Tibial artery (tissue), 4 donors: ENCODE data around the gene ANO1.
A peak's percentile ranks its signal among the peaks of the same experiment; 100 is the strongest.

Experiments used
- DNase-seq, 2 donors: peaks; one replicate each; pipeline ENCODE4 v3.0.0-alpha.2; 2019
- H3K27ac ChIP-seq, 2 donors: fragments of 200-600 bp; sonication (generic) in 1 of 2; 1 replicate in 1 of 2; 2 replicates in 1 of 2; pipeline ENCODE4 v1.5.1; 2018 to 2019; ENCODE audit warnings: mild to moderate bottlenecking in 1 of 2
- H3K27me3 ChIP-seq, 2 donors: fragments of 200-600 bp; sonication (generic) in 1 of 2; one replicate each; pipeline versions ENCODE4 v1.5.1 to v1.6.0; 2016 to 2019
- H3K36me3 ChIP-seq, 3 donors: fragments of 200-600 bp; sonication (generic) in 2 of 3; one replicate each; pipeline ENCODE4 v1.5.1; 2016 to 2019; ENCODE audit warnings: mild to moderate bottlenecking in 2 of 3
- H3K4me1 ChIP-seq, 4 donors: fragments of 200-600 bp; sonication (generic) in 2 of 4; 1 replicate in 3 of 4; 2 replicates in 1 of 4; pipeline ENCODE4 v1.5.1; 2016 to 2019
- H3K4me3 ChIP-seq, 2 donors: fragments of 200-600 bp; sonication (generic) in 1 of 2; 1 replicate in 1 of 2; 2 replicates in 1 of 2; pipeline ENCODE4 v1.5.1; 2018 to 2019; ENCODE audit warnings: mild to moderate bottlenecking in 2 of 2
- H3K9me3 ChIP-seq, 3 donors: fragments of 200-600 bp; sonication (generic) in 1 of 3; one replicate each; pipeline ENCODE4 v1.5.1; 2016 to 2019
- intact Hi-C: fragments of 100-400 bp; cut with DNase I; formaldehyde crosslinking; loops from one replicate; pipeline ENCODE4 v1.15.0; 2023; ENCODE audit warnings: low total_unique reads
- TF ChIP-seq, protein P1 (sequence below), 2 experiments: fragments of 200-600 bp in 1 of 2; fragments of 450-650 bp in 1 of 2; IDR thresholded peaks; one replicate each; pipeline ENCODE4 v1.5.1; 2017 to 2019; ENCODE audit warnings: antibody characterized with exemption in 2 of 2, mild to moderate bottlenecking in 1 of 2, moderate library complexity in 1 of 2

ANO1 gene

DNA sequence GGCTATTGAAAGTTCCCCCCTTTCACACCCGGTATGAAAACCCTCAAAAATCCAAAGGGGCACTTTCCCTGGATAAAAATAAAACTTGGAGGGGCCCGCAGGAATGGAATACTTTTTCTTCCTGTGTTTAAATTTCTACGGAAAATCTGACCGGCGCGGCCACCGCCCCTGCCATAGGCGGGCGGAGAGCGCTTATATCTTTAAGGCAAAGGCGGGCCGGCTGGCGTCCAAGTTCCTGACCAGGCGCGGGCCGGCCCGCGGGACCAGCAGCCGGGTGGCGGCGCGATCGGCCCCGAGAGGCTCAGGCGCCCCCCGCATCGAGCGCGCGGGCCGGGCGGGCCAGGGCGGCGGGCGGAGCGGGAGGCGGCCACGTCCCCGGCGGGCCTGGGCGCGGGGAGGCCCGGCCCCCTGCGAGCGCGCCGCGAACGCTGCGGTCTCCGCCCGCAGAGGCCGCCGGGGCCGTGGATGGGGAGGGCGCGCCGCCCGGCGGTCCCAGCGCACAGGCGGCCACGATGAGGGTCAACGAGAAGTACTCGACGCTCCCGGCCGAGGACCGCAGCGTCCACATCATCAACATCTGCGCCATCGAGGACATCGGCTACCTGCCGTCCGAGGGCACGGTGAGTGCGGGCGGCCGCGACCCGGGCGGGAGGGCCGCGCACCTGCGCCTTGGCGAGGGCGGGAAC, at the start of gene ANO1:
TSS of gene ANO1 (plus strand) at position 223 of the 686 bp plus-strand sequence. CDS start at position 513, 290 bp downstream.
- peak within 1 kb of the TSS; percentile 76 to 86 for H3K27ac ChIP-seq
- H3K4me1 ChIP-seq: peaks cover 0 to 48% (median 24%) of the 10 kb centered on the region in 4 donors
- intact Hi-C loops: loop anchor here (5.0 kb wide), 1 partner anchor 161 kb away; no protein-coding TSS in a partner anchor

DNA sequence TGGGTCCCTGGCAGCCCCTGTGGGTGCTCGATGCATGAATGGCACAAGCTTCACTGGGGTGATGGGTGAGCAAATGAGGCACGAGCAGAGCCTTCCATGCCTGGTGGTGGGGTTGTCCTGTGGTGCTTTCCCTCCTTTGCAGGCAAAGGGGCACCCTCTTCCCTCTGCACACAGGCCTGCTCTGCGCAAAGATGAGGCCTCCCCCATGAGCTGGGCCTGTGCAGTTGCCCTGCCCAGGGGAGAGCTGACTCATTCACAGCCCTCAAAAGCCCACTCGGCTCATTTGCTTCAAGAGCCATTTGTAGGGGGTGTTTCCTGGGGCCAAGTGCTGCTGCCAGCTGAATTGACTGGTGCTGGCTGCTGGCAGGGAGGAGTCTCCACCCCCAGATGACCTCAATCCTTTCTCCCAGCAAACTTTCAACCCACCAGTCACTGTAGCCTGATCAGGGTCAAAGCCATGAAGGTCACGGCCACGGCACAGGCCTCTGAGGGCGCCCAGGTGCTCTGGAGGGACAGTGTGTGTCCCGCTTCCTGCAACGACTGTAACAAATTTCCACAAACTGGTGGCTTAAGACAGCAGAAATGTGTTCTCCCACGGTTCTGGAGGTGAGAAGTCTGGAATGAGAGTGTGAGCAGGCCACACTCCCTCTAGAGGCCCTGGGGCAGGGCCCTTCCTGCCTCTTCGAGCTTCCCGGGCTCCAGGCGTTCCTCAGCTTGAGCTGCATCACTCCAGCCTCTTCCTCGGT, 48.8 kb upstream of the ANO1 start:
- TF ChIP-seq, protein P1, sequence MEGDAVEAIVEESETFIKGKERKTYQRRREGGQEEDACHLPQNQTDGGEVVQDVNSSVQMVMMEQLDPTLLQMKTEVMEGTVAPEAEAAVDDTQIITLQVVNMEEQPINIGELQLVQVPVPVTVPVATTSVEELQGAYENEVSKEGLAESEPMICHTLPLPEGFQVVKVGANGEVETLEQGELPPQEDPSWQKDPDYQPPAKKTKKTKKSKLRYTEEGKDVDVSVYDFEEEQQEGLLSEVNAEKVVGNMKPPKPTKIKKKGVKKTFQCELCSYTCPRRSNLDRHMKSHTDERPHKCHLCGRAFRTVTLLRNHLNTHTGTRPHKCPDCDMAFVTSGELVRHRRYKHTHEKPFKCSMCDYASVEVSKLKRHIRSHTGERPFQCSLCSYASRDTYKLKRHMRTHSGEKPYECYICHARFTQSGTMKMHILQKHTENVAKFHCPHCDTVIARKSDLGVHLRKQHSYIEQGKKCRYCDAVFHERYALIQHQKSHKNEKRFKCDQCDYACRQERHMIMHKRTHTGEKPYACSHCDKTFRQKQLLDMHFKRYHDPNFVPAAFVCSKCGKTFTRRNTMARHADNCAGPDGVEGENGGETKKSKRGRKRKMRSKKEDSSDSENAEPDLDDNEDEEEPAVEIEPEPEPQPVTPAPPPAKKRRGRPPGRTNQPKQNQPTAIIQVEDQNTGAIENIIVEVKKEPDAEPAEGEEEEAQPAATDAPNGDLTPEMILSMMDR (IDR thresholded peaks at IDR 0.05): no peak
- H3K4me3 ChIP-seq: no peak overlapping the region
- H3K27me3 ChIP-seq: no peaks in the 10 kb centered on the region
- no peaks in the 10 kb centered on the region for H3K36me3 ChIP-seq
- H3K4me1 ChIP-seq: peaks cover 0 to 8% (median 0%) of the 10 kb centered on the region in 4 donors
- H3K27ac ChIP-seq: peak overlapping the region; percentile 26 to 33
- no peak for DNase-seq
- intact Hi-C loops: no loop called here
- H3K9me3 ChIP-seq: no peaks in the 10 kb centered on the region

More for the DNA sequence above, at the start of gene ANO1:
- DNase-seq: peak; percentile 22 to 66
- Histone ChIP-seq H3K9me3 (no peaks in the 10 kb centered on the region), H3K4me3 (peak within 1 kb of the TSS; percentile 62 to 70), H3K36me3 (no peaks in the 10 kb centered on the region), H3K27me3 (no peaks in the 10 kb centered on the region)
- TF ChIP-seq, protein P1 (IDR thresholded peaks at IDR 0.05): peak in 1 of 2 experiments; percentile 15

DNA sequence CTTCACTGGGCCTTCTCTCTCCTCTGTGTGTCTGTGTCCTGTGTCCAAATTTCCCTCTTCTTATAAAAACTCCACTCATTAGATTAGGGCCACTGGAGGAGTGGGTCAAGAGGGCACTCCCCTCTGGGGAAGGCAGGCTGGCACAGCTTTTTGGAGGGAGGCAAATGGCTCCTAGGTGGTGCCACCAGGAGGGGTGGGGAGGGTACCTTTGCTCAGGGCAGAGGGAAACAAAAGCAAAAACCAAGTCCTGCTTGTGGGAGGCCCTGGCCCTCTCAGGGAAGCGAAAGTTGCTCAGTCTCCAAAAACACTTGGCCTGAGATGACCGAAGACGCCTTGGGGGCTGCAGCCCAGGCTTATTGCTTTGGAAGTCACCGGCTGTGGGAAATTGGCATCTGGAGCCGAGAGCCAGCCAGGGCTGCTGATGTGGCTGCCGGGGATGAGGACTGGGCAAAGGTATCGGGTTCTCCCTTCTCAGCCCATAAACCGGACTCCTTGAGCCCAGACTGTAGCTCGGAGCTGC, 48.2 kb upstream of the ANO1 start:
- intact Hi-C loops: no loop called here
- no peaks in the 10 kb centered on the region for H3K36me3 ChIP-seq
- no peak for DNase-seq
- TF ChIP-seq, protein P1 (IDR thresholded peaks at IDR 0.05): no peak
- peaks cover 0 to 8% (median 0%) of the 10 kb centered on the region in 4 donors for H3K4me1 ChIP-seq
- H3K27ac ChIP-seq: peak overlapping the region; percentile 26 to 33
- H3K4me3 ChIP-seq: no peak overlapping the region
- no peaks in the 10 kb centered on the region for H3K27me3 ChIP-seq
- H3K9me3 ChIP-seq: no peaks in the 10 kb centered on the region

DNA sequence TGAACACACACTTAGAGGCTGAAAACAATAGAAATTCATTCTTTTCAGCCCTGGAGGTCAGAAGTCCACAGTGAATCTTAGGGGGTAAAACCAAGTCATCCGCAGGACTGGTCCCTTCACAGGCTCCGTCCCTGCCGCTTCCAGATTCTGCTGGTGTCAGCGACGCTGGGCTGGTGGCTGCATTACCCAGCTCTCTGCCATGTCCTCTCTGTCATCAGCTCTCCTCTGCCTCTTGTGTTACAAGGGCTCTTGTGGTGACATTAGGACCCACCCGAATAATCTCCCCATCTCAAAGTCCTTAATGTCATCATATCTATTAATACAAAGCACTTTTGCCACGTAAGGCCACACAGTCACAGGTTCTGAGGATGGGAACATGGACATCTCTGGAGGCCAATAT, 47.7 kb upstream of the ANO1 start:
- Histone ChIP-seq H3K27me3 (no peaks in the 10 kb centered on the region), H3K4me3 (no peak overlapping the region), H3K9me3 (no peaks in the 10 kb centered on the region), H3K4me1 (peaks cover 0 to 8% (median 0%) of the 10 kb centered on the region in 4 donors), H3K36me3 (no peaks in the 10 kb centered on the region), H3K27ac (peak overlapping the region in 1 of 2 donors; percentile 33)
- TF ChIP-seq, protein P1 (IDR thresholded peaks at IDR 0.05): no peak
- intact Hi-C loops: no loop called here
- DNase-seq: no peak

DNA sequence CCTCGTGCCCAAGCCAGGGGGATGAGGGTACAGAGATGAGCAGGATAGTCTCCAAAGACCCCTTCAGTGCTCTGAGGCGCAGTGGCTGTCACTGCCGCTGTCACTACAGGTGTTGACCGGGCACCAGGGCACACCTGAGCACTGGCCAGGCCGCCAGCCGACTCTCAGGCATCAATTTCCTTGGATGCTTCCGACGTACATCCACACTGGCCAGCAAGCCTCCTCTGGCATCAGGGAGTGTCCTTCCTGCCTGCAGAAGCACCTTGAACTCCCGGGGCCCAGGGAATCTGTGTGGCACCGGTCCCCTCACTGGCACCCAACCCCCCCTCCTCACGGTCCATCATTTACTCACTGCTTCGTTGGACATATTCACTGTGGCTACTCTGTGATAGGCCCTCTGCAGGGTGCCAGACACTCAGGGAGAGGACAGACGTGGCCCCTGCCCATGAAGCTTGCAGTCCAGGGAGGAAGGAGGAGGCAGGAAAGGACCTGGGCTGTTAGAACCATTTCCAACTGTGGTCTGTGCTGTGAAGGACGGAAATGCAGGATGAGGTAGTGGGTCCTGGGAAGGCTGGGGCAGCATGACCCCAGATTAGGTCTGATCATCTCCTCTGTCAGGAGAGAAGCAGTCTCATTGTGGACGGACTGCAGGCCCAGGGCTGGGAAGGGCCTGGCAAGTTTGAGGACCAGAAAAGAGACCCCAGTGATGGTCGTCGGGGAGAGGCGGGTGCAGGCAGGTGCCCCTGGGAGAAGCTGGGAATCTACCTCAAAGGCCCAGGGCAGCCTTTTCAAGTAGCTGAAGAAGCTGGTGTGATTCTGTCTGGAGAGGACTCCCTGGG, 46.3 kb upstream of the ANO1 start:
- Histone ChIP-seq H3K9me3 (no peaks in the 10 kb centered on the region), H3K4me3 (no peak overlapping the region), H3K4me1 (peaks cover 0 to 8% (median 0%) of the 10 kb centered on the region in 4 donors), H3K36me3 (no peaks in the 10 kb centered on the region), H3K27me3 (no peaks in the 10 kb centered on the region), H3K27ac (no peak overlapping the region)
- DNase-seq: no peak
- intact Hi-C loops: no loop called here
- TF ChIP-seq, protein P1 (IDR thresholded peaks at IDR 0.05): no peak
